Suprapubic skin (tissue), 4 donors: ENCODE measurements around the gene FRMD3.

Experiments used
- CTCF ChIP-seq, 2 donors: fragments of 200-600 bp in 1 of 2; fragments of 450-650 bp in 1 of 2; sonication (generic) in 1 of 2; IDR thresholded peaks; one replicate each; pipeline ENCODE4 v1.5.1; 2016 to 2019; ENCODE audit warnings: antibody characterized with exemption in 2 of 2, mild to moderate bottlenecking in 1 of 2, moderate library complexity in 1 of 2
- EP300 ChIP-seq: sonication (generic); formaldehyde crosslinking; IDR thresholded peaks from one replicate; pipeline ENCODE4 v1.6.1; 2017; ENCODE audit warnings: antibody characterized with exemption
- POLR2A ChIP-seq, 2 donors: fragments of 450-650 bp; IDR thresholded peaks; one replicate each; pipeline ENCODE4 v1.6.1; 2017; ENCODE audit warnings: antibody characterized with exemption in 2 of 2, mild to moderate bottlenecking in 2 of 2, moderate library complexity in 2 of 2
- POLR2AphosphoS5 ChIP-seq, 3 donors: sonication (generic); formaldehyde crosslinking; IDR thresholded peaks; one replicate each; pipeline ENCODE4 v1.6.1; 2017; ENCODE audit warnings: antibody characterized with exemption in 3 of 3

GRCh38 chr9:83526211-83526610 lies 12.0 kb downstream of the FRMD3 start:
- TF ChIP-seq POLR2AphosphoS5 (IDR thresholded peaks at IDR 0.05) (no peak), CTCF (IDR thresholded peaks at IDR 0.05) (no peak), POLR2A (IDR thresholded peaks at IDR 0.05) (no peak), EP300 (no peak)
